Nucleus accumbens (tissue), 56 donors: ENCODE results near the gene SINHCAF.

Experiments used
- DNase-seq, 56 donors: peaks; one replicate each; lab custom pipeline; 2025; lab: John Stamatoyannopoulos, UW

Gene SINHCAF

DNA sequence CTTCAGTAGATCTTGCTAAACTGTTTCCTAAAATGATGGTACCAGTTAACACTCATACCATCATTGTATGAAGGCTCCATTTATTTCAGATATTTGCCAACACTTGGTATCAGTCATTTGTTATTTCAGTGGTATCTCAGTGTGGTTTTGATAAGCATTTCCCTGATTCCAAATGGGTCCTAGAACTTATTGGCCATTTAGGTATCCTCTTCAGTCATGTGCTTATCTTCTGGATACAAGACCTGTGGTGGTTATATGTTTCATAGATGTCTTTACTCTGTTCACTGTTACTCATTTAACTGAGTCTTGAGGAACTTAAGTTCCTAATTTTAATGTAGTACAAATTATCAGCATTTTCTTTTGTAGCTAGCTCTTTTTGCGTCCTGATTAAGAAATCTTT, 13.5 kb downstream of the SINHCAF start:
- DNase-seq, result no peak

DNA sequence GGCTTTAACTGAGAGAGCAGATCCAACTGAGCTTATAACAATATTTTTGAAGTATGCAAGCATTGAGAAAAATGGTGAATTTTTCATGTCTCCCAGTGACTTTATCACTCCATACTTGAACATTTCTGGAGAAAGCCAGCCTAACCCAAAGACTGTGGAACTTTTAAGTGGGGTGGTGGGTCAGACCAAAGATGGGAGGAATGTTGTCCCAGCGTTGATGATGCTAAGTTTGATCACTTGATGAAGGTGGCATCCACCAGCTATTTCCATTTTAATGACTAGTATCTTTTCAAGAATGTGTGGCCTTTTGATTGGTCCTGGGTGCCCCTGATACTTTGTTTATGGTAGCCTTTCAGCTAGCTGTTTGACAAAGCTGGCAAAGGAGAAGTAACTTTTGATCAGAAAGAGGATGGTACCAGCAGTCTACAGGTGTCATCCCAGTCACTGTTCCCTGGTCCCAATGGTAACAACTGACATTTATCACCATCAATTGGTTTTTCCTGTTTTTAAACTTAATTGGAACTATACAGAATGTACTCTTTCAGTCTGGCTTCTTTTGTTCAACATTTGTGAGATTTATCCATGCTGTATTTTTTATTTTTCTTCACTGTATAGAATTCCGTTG, 14.2 kb downstream of the SINHCAF start:
- DNase-seq, result no peak

DNA sequence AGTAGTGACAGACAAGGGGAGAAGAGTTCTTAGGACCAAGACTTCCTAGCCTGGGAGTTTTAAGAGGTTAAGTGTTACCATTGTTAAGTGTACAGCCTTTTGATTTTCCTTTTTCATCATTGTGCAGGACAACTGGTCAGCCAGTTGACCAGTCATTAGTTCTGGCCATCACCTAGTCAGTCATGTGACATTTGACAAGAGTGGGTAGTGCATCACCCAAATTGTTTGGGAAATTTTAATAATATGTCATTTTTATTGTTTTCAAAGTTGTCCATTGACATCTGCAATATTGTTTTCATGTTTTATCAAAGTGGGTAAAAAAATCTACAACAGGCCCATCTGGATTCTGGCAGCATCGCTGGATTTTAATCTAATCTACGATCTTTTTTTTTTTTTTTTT, 15.5 kb downstream of the SINHCAF start:
- no peak for DNase-seq

DNA sequence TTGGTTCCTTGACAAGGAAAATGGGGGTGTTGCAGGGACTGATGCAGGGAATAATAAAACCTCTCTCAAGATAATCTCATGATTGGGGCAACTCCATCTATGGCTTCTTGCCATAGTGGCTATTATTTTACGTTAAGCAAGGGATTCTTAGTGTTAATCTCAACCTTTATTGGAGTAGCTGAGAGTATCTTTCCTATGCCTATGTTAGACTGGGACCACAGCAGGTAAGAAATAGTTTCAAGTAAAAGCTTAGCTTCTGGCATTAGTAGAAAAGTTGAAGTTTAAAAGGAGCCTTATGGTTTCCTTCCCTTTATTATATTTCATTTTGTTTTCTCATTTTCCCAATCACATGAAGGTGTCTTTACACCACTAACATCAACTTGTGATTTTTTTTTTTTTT, 16.7 kb downstream of the SINHCAF start:
- no peak for DNase-seq

DNA sequence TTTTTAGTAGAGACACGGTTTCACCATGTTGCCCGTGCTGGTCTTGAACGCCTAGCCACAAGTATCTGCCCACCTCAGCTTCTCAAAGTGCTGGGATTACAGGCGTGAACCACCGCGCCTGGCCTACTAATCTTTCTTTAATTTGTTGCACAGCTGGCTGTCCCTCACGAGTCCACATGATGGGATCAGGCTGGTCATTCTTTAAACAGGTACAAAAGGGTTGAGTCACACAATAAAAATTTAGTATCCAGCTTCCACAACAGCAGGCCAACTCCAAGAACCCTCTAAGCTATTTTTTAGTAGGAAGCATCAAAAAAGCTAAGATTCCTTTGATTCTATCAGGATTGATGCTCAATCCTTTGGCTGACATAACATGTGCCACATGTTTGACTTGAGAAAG, 17.8 kb downstream of the SINHCAF start:
- no peak for DNase-seq

DNA sequence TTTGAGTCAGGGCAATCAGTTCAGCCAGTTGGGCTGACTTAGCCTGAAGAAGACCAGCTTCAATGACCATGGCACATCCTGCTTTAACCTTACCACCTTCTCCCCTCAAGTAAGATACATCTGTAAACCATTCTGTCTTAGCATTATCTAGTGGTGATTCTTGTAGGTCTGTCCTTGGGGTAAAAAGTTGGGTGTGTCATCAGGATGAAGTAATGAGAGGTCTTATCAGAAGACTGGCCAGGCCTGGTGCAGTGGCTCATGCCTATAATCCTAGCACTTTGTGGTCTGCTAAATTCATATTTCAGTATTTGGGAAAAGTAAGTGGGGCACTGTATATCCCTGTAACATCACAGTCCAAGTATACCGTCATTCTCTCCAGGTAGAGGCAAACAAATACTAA, 19.1 kb downstream of the SINHCAF start:
- DNase-seq, result no peak

DNA sequence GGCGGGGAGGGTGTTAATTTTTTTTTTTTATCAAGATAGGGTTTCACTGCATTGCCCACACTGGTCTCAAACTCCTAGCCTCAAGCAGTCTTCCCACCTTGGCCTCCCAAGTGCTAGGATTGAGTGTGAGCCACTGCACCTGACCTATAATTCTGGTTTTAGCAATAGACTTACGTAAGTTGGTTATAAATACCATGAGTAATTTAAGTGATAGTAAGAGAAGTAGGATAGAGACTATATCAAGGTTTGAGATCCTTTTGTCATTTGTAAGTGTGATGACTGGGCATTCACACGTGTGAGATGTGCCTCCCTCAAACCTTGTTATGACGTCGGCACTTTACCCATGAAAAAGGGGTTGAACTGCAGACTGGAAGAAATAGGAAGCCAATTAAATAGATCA, 22.5 kb downstream of the SINHCAF start:
- no peak for DNase-seq

DNA sequence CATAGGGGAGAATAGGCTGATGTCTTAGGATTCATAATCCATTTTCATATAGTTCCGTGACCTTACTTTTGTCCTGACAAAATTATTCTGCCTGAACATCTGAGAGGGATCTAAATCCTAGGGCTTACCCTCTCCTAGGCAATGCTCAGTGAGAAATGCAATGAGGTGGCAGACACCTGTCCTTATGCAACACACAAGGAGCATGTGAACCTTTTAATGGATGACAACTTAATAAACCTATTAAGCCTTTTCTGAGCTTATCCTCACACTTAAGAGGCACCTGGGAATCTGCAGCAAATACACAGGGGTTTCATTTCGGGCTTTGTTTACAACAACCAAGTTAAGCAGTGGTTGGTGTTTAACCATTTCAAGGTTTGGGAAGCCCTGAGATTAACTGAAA, 24.6 kb downstream of the SINHCAF start:
- DNase-seq, result no peak

DNA sequence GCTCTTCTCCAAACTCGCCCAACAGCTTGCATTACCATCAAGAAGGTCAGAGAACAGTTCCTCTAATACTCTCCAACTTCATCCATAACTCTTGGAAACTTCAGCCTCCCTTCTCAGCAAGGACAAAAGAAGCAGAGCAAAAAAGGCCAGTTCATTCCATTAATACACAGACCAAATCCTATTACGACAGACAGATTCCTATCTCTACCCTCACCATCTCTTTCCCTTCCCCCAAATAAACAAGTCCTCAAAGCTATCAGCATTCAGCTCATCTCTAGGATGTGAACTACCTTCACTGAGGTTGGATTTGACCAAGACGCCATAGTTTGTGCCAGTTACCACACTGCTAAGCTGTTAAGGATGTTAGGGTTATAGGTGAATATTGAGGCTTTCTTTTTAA, 25.2 kb downstream of the SINHCAF start:
- no peak for DNase-seq

DNA sequence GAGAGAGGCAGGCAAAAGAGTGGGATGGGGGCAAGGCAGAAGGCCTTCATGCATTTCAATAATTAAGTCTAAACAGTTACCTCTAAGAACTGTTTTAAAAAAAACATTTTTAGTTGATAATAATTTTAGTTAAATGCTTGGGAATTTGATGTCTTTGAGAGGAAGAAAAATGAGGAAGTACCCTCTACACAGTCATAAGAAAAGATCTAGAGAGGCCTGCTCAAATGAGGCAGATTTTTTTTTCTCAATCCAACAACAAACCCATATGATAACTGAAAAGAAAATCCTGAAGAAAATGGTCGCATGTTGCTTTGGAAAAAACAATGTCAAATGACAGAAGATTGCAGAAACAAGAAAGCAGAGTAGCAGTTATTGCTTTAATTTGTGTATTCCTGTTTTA, 25.6 kb downstream of the SINHCAF start:
- no peak for DNase-seq

DNA sequence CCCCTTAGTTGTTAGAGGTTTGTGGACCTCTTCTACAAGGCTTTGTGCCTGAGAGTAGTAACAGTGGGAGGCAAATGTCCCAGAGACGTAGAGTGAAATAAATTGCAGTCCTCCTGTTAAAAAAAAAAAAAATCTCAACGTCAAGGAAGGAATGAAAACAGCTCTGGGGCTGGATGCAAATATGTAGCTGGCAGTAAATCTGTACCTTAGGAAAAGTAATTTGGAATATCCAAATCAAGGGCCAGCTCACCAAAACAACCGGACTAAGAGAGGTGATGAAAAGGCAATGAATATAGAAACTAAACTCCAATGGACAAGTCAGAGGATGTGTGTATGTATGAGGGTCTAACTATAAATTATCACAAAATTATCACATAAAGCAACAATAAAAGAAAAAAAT, 27.0 kb downstream of the SINHCAF start:
- no peak for DNase-seq

DNA sequence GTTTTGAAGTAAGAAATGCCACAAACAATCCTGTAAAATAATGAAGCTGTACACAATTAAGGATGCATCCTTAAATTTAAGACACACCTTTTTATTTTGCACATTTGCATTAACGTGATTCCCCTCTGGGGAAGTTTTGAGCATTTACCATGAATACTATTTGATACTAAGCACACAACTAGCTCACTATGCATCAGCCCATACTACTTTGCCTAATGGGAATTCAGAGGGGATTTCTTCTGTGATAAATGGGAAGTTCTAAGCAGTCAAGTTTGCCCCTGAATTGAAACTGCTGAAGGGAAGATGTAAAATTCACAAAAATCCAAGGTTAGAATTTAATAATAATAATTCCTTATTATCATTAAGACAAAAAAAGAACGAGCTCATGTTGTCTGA, 27.4 kb downstream of the SINHCAF start:
- DNase-seq, result no peak

DNA sequence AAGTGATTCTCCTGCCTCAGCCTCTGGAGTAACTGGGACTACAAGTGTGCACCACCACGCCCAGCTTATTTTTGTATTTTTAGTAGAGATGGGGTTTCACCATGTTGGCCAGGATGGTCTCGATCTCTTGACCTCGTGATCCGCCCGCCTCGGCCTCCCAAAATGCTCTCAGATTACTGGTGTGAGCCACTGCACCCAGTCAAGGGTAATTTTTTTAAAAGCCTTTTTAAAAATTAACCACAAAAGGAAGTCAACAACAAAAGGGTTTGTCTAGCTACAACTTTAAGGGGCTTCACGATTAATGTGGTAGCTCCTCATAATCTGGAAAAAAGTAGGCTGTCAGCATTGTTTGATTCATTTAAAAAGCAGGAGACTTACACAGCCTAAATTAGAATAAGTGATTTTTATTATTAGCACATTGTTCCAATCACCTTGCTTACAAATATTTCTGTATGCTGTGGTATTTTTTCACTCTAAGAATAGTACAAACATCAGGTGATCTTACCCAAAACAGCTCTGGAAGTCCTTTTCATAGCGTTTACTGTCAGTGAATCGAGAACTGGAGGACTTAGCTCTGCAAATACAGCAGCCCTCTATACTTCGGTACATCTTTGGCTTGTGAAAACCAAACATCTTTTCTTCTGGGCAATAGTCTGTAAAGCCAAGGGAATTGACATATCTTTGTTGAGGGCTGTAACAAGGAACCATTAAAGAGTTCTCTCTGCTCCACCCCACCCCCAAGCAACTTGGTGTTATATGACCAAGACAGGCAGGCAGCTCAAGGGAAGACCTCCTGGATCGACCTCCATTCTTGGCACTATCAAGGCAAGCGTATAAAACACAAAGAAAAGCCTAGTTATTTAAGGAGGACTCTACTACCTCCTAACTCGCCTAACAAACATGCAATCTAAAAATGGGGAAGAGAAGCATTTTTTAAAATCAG, 28.1 kb downstream of the SINHCAF start:
- no peak for DNase-seq

DNA sequence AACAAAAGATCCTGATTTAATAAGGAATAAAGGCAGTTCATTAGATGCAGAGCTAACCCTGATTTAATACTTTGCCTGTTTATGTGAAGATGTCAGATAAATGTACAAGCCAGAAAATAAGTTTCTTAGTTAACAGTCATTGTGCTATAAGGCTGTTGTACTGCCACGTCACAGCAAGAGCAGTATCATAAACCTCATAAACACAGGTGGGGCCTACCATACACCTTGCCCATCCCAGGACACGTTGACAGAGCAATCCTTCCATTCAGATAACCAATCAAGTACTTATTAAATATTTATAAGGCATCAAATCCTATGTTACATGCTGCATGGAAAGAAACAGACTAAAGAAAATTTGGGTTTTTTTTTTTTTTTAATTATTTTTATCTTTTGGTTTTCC, 36.5 kb downstream of the SINHCAF start:
- no peak for DNase-seq

DNA sequence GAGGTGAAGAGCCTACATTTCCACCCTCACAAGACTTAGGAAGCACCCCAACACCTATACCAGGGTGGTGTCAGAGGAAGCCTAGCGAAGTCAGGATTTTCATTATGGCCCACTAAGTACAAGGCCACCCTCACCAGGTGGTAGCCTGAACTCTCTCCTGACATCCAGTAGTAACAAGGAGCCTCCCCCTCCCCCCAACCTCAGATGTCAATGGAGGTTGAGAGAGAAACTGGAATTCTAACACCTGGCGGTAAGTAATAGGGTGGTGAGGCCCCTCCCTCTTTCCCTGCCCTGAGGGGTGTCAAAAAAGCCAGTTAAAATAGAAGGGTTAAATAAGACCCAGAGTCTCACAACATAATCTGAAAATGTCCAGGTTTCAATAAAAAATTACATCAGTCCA, 37.6 kb downstream of the SINHCAF start:
- DNase-seq, result no peak

DNA sequence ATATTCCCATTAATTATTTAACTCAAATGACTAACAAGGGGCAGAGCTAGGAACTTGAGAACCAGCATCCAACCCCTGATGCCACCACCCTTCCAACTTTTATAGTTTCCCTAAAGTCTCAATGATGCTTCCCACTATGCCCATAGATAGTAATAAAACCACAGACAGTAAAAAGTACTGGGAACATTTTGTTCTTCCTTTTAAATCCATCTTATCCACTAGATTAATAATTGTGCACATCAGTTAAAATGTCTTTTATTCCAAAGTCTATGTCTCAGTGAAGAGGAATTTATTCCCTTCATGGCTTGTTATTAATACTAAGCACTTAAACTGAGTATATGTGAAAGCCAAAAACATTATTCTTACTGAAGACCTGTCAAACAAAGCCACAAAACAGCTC, 45.8 kb downstream of the SINHCAF start:
- DNase-seq, result no peak

DNA sequence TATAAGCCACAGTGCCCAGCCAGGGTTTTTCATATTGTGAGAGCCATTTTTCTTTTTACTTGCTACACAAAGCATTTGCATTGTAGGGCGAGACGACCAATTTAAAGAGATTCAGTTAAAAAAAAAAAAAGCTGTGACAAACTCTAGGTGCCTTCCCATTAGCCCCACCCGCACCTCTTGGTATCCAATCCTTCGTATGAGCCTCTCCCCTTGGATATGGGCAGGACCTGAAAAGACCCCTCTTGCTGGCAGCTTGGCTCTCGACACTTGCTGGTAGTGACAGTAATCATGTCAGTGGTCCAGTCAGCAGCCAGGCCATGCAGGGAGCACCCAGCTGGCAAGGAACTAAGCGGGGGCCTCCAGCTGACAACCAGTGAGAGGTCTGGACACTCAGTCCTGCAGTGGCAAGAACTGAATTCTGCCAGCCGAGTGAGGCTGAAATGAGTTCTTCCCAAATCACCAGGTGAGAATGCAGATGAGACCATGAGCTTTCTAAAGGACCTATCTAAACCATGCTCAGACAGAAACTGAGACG, 46.5 kb downstream of the SINHCAF start:
- no peak for DNase-seq

DNA sequence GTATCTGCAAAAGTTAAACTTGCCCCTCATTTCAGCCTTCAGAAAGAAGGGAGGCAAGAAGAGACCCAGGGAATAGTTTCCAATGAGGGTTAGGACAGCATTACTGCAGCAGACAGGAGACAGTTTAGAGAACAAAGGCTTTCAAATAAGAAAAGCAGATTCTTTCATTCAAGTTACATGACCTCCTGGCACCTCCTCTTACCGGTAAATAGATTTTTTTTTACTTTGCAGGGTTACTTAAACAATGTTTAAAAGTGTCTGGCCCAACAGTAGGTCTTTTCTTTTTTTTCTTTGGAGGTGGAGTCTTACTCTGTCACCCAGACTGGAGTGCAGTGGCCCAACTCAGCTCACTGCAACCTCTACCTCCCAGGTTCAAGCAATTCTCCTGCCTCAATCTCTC, 47.1 kb downstream of the SINHCAF start:
- no peak for DNase-seq

DNA sequence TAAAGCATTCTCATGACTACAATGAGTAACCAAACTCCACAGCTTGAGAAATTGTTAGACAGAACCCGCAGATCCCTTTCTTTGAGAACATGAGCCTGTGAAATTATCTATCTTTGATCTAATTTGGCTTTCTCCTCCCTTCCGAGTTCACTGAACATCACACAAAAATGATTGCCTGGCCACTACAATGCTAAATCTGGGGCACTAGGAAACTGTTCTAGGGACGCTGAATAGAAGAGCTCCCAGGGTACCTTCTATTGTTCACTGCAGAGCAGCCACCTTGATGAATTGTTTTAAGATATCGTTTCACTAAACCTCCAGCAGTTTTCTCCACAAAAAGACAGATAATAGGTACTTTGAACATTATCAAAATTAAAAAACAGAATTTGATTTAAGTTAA, 47.5 kb downstream of the SINHCAF start:
- DNase-seq, result no peak

DNA sequence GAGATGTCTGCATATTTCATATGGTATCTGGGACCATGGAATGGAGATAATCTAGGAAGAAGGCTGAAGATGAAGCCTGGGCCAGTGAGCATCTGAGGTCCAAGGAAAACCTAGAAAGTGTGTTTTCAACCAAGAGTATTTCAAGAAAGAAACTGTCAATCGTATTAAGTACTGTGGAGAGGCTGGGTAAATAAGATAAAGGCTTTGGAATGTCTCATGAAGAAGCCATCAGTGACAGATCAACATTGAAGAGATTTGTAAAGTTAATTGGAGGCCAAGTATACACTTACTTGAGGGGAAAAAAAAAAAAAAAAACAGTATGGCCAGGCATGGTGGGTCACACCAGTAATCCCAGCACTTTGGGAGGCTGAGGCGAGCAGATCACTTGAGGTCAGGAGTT, 48.9 kb downstream of the SINHCAF start:
- DNase-seq, result no peak

DNA sequence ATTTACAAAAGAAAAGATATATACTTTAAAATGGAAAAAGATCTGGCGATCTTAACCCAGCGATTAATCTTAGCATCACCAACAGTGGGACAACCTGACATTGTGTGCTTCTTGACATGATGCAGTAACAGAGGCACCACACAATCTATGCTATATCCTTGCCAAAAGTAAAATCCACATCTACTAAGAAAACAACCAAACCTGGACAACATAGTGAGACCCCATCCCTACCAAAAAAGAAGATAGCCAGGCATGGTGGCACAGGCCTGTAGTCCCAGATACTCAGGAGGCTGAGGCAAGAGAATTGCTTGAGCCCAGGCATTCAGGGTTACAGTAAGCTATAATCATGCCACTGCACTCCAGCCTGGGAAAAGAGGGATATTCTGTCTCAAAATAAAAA, 50.5 kb downstream of the SINHCAF start:
- DNase-seq, result no peak
